Esophagus squamous epithelium (tissue), 4 donors: ENCODE measurements around the gene LRP2.

Source experiments
- CTCF ChIP-seq, 6 experiments: fragments of 450-650 bp in 4 of 6; fragments of 200-600 bp in 2 of 6; sonication (generic) in 2 of 6; IDR thresholded peaks; one replicate each; pipeline ENCODE4 v1.5.1; 2016 to 2019; ENCODE audit warnings: antibody characterized with exemption in 6 of 6, mild to moderate bottlenecking in 4 of 6, moderate library complexity in 4 of 6
- POLR2A ChIP-seq, 4 donors: fragments of 450-650 bp; IDR thresholded peaks; one replicate each; pipeline ENCODE4 v1.6.1; 2017; ENCODE audit warnings: antibody characterized with exemption in 4 of 4, mild to moderate bottlenecking in 4 of 4, moderate library complexity in 3 of 4

GRCh38 chr2:169240405-169240804, 121.9 kb downstream of the LRP2 start:
- TF ChIP-seq POLR2A (IDR thresholded peaks at IDR 0.05) (no peak), CTCF (IDR thresholded peaks at IDR 0.05) (no peak)
